Uterus (tissue), 2 donors: ENCODE data around the gene PPFIA3.
A peak's percentile ranks its signal among the peaks of the same experiment; 100 is the strongest.

ENCODE experiments used
- POLR2A ChIP-seq, 2 donors: fragments of 450-650 bp; IDR thresholded peaks; one replicate each; pipeline ENCODE4 v1.6.1; 2016; ENCODE audit warnings: antibody characterized with exemption in 2 of 2, mild to moderate bottlenecking in 1 of 2, moderate library complexity in 1 of 2
- TF ChIP-seq, protein P1 (sequence below), 4 experiments: fragments of 200-600 bp in 2 of 4; fragments of 450-650 bp in 2 of 4; sonication (generic) in 2 of 4; IDR thresholded peaks; one replicate each; pipeline ENCODE4 v1.5.1; 2016 to 2019; ENCODE audit warnings: antibody characterized with exemption in 4 of 4, mild to moderate bottlenecking in 2 of 4, moderate library complexity in 1 of 4

DNA sequence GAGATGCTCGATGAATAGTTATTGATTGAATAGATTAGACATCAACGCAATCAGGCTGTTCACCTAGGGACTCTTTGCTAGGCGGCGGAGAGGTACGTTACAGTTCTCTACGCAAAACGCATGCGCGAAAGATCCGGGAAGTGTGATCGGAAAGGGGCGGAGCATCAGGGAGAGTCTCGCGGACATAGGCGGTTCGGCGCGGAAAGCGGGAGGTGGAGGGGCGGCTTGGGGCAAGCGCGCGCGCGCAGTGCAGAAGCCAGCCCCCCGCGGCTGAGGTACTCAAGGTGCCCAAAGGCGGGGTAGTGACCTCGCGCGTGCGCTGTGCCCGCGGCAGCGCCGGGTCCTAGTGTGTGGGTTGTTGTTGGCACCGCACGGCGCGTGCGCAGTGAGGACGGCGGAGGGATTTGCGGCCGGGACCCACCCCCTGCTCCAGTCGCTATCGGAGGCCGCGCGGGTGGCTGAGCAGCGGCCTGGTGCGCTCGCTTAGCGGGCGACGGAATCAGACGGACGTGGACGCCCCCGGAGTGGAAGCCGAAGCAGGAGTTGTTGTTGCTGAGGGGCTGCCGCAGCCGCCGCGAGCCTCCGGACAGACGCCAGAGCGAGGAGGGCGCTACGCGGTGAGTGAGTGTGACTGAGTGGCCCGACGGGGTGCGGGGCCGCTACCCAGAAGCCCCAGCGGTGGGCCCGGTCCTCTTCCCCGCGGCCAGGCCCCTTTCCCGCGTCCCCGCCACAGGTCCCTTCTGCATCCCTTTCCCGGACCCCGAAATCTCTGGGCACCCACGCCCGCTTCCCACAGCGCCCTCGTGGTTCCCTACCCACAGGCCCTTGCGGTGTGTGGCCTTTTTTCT is 34.1 kb upstream of the PPFIA3 start, which contains the start of gene SNRNP70:
- TF ChIP-seq, protein P1, sequence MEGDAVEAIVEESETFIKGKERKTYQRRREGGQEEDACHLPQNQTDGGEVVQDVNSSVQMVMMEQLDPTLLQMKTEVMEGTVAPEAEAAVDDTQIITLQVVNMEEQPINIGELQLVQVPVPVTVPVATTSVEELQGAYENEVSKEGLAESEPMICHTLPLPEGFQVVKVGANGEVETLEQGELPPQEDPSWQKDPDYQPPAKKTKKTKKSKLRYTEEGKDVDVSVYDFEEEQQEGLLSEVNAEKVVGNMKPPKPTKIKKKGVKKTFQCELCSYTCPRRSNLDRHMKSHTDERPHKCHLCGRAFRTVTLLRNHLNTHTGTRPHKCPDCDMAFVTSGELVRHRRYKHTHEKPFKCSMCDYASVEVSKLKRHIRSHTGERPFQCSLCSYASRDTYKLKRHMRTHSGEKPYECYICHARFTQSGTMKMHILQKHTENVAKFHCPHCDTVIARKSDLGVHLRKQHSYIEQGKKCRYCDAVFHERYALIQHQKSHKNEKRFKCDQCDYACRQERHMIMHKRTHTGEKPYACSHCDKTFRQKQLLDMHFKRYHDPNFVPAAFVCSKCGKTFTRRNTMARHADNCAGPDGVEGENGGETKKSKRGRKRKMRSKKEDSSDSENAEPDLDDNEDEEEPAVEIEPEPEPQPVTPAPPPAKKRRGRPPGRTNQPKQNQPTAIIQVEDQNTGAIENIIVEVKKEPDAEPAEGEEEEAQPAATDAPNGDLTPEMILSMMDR (IDR thresholded peaks at IDR 0.05) = peak in 3 of 4 experiments; percentile 14 to 33 (median 21)
- peak; percentile 57 to 91 for TF ChIP-seq POLR2A (IDR thresholded peaks at IDR 0.05)
